NB4 (cell line): ENCODE results near the gene RNU11.

Source experiments
- DNase-seq: peaks from one replicate; pipeline ENCODE4 v3.0.0; 2010; ENCODE audit warnings: low read depth
- H3K4me3 ChIP-seq: one replicate; pipeline ENCODE4 v1.5.1; 2011; ENCODE audit warnings: mild to moderate bottlenecking, low read depth, low read length, moderate library complexity
- MAX ChIP-seq: IDR thresholded peaks from 2 replicates; pipeline ENCODE4 v1.6.1; 2011; ENCODE audit warnings: low read depth, low read length
- MYC ChIP-seq: IDR thresholded peaks from 2 replicates; pipeline ENCODE4 v1.6.1; 2011; ENCODE audit warnings: low read depth, low read length
- POLR2A ChIP-seq: IDR thresholded peaks from 2 replicates; pipeline ENCODE4 v1.6.1; 2011; ENCODE audit warnings: mild to moderate bottlenecking; ENCODE audit not compliant: insufficient read length; ENCODE audit errors: extremely low read depth
- TF ChIP-seq, protein P1 (sequence below): IDR thresholded peaks from one replicate; pipeline ENCODE4 v1.5.1; 2012; ENCODE audit warnings: low read depth, low read length

The RNU11 gene

DNA sequence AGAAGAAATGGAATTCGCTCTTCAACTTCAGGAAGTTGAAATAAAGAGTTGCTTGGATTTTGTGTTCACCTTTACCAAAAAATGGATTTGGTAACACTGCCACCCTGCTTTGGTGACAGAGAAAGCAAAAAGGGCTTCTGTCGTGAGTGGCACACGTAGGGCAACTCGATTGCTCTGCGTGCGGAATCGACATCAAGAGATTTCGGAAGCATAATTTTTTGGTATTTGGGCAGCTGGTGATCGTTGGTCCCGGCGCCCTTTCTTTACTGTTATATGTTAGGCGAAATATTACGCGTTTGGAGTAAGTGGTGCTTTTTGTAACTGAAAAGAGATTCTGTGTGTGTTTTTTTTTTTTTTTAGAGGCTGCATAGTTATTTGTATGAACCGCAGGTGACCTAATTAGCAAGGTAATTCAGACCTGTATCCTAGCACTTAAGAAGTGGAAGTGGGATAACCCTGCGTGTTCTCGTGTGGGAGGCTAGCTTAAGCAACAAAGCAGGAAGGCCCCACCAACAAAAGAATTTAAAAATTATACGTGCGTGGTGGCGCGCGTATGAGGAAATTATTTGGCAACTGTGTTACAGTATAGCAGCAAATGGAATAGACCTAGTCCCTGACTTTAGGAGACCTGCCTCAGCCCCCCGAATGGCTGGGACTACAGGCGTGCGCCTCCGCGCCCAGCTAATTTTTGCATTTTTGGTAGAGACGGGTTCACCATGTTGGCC, at the start of gene RNU11:
Gene RNU11 (plus strand): TSS at position 127 of the 725 bp plus-strand sequence.
- H3K4me3 ChIP-seq = peak within 1 kb of the TSS; percentile 80
- TF ChIP-seq POLR2A (peak; percentile 100), MYC (peak; percentile 78), MAX (peak; percentile 26; the same call in 1 of the 2 replicates)
- TF ChIP-seq, protein P1, sequence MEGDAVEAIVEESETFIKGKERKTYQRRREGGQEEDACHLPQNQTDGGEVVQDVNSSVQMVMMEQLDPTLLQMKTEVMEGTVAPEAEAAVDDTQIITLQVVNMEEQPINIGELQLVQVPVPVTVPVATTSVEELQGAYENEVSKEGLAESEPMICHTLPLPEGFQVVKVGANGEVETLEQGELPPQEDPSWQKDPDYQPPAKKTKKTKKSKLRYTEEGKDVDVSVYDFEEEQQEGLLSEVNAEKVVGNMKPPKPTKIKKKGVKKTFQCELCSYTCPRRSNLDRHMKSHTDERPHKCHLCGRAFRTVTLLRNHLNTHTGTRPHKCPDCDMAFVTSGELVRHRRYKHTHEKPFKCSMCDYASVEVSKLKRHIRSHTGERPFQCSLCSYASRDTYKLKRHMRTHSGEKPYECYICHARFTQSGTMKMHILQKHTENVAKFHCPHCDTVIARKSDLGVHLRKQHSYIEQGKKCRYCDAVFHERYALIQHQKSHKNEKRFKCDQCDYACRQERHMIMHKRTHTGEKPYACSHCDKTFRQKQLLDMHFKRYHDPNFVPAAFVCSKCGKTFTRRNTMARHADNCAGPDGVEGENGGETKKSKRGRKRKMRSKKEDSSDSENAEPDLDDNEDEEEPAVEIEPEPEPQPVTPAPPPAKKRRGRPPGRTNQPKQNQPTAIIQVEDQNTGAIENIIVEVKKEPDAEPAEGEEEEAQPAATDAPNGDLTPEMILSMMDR = no peak
- DNase-seq = peak; percentile 97

DNA sequence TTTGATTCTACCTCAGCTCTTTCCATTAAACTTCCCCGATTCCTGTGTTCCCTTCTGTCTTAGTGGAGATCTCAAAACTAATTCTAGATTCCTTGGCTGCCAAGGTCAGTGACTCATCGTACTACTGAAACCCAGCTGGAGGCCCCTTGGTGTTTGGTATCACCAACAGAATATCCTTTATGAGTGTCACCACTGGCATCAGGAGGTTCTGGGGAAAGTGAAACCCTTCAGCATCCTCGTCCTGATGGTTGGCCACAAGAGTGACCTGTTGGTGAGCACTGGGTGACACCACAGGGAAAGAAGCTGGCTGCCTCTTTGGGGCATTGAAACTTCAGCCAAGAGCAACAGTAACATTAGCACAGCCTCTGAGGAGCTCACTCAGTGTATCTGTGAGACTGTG, 46.7 kb upstream of the RNU11 start:
- DNase-seq = no peak
- no peak overlapping the region for H3K4me3 ChIP-seq
- TF ChIP-seq MYC = no peak
- TF ChIP-seq MAX = no peak

- peak; percentile 73 for DNase-seq
- TF ChIP-seq, protein P1 = peak; percentile 67
- TF ChIP-seq POLR2A = no peak
- H3K4me3 ChIP-seq = no peak overlapping the region
Measured at GRCh38 chr1:28602536-28603439, 45.6 kb upstream of the RNU11 start.

- no peak overlapping the region for H3K4me3 ChIP-seq
- no peak for TF ChIP-seq MAX
- no peak for DNase-seq
Measured at GRCh38 chr1:28604411-28604810, 44.0 kb upstream of the RNU11 start.

GRCh38 chr1:28604962-28605361, 43.4 kb upstream of the RNU11 start:
- H3K4me3 ChIP-seq = no peak overlapping the region
- no peak for DNase-seq
- TF ChIP-seq POLR2A (no peak), MYC (no peak), MAX (no peak)
- TF ChIP-seq, protein P1 = no peak

- no peak overlapping the region for H3K4me3 ChIP-seq
- DNase-seq = no peak
- TF ChIP-seq MAX = no peak
- TF ChIP-seq, protein P1 = no peak
- no peak for TF ChIP-seq POLR2A
- TF ChIP-seq MYC = no peak
Measured at GRCh38 chr1:28606771-28607170, 41.6 kb upstream of the RNU11 start.
